Stomach (tissue), 4 donors: Measurements from ENCODE around the gene OBP2A.

Source experiments
- CTCF ChIP-seq, 7 experiments: fragments of 450-650 bp in 4 of 7; fragments of 200-600 bp in 3 of 7; sonication (generic) in 3 of 7; IDR thresholded peaks; one replicate each; pipeline ENCODE4 v1.5.1; 2016 to 2019; ENCODE audit warnings: antibody characterized with exemption in 7 of 7, control low read depth in 2 of 7, mild to moderate bottlenecking in 1 of 7
- EP300 ChIP-seq: sonication (generic); formaldehyde crosslinking; IDR thresholded peaks from one replicate; pipeline ENCODE4 v1.6.1; 2017; ENCODE audit warnings: antibody characterized with exemption
- POLR2A ChIP-seq, 4 donors: fragments of 450-650 bp; IDR thresholded peaks; one replicate each; pipeline ENCODE4 v1.6.1; 2016; ENCODE audit warnings: antibody characterized with exemption in 4 of 4, control low read depth in 2 of 4, mild to moderate bottlenecking in 1 of 4, moderate library complexity in 1 of 4
- POLR2AphosphoS5 ChIP-seq, 3 donors: sonication (generic); formaldehyde crosslinking; IDR thresholded peaks; one replicate each; pipeline ENCODE4 v1.6.1; 2016; ENCODE audit warnings: antibody characterized with exemption in 3 of 3

DNA sequence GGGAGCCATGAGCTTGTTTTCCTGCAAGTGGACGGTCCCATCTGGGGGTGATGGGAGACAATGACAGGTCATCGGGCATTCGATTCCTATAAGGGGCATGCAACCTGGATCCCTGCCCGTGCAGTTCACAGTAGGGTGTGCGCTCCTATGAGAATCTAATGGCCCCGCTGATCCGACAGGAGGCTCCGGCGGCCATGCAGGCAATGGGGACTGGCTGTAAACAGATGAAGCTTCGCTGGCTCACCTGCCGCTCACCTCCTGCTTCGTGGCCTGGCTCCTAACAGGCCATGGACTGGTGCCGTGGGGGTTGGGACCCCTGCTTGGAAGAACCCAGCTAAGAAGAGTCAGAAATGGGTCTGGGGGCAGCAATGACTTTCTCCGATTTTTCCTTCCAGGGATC is 36.6 kb downstream of the OBP2A start:
- no peak for TF ChIP-seq CTCF (IDR thresholded peaks at IDR 0.05)
- no peak for TF ChIP-seq POLR2A (IDR thresholded peaks at IDR 0.05)
- no peak for TF ChIP-seq POLR2AphosphoS5 (IDR thresholded peaks at IDR 0.05)
- TF ChIP-seq EP300: no peak
